Measurements from ENCODE around the gene DCTN4. TPM values are rescaled to one million over a fixed set of nuclear protein-coding genes. Genes with fewer than 3 reads are reported as not detected.

DCTN4 gene
- total RNA-seq, 1 donor from 2014 or later: 49.8 TPM

- CTCF ChIA-PET: interaction anchor here (1.1 kb wide), 1 partner anchor 100 kb away, joined by 4 read pairs; no protein-coding TSS in a partner anchor
- ATAC-seq (ENCODE audit: low read depth): no peak
Observed at GRCh38 chr5:150660108-150660831, 98.5 kb downstream of the DCTN4 start.

GRCh38 chr5:150659360-150660107, 99.3 kb downstream of the DCTN4 start:
- DNase-seq (no peak), ATAC-seq (ENCODE audit: low read depth) (no peak)
- Mint-ChIP-seq H3K36me3 (ENCODE audit: low read depth) (no peaks in the 10 kb centered on the region), H3K4me1 (peaks cover 13% of the 10 kb centered on the region), H3K27ac (no peak overlapping the region), H3K9me3 (no peaks in the 10 kb centered on the region), H3K27me3 (peaks cover 1% of the 10 kb centered on the region), H3K4me3 (no peak overlapping the region)
- intact Hi-C loops (cut with micrococcal nuclease): no loop called here
- ChIA-PET CTCF (interaction anchor here (1.1 kb wide), 1 partner anchor 99 kb away, joined by 4 read pairs; no protein-coding TSS in a partner anchor), POLR2A (no interaction called here)
- no peak for TF ChIP-seq CTCF (IDR thresholded peaks at IDR 0.05)

More at GRCh38 chr5:150660108-150660831, 98.5 kb downstream of the DCTN4 start:
- Mint-ChIP-seq H3K4me1 (peaks cover 13% of the 10 kb centered on the region), H3K27ac (no peak overlapping the region), H3K27me3 (peaks cover 1% of the 10 kb centered on the region), H3K36me3 (ENCODE audit: low read depth) (no peaks in the 10 kb centered on the region), H3K4me3 (no peak overlapping the region), H3K9me3 (no peaks in the 10 kb centered on the region)
- DNase-seq: no peak
- no peak for TF ChIP-seq CTCF (IDR thresholded peaks at IDR 0.05)
- POLR2A ChIA-PET: no interaction called here
- intact Hi-C loops (cut with micrococcal nuclease): no loop called here

- TF ChIP-seq CTCF (IDR thresholded peaks at IDR 0.05): no peak
- no peak for ATAC-seq (ENCODE audit: low read depth)
- intact Hi-C loops (cut with micrococcal nuclease): no loop called here
- no peaks in the 10 kb centered on the region for H3K9me3 Mint-ChIP-seq
- H3K27me3 Mint-ChIP-seq: peaks cover 1% of the 10 kb centered on the region
- H3K27ac Mint-ChIP-seq: no peak overlapping the region
- ChIA-PET CTCF (interaction anchor here (1.1 kb wide), 1 partner anchor 99 kb away, joined by 4 read pairs; no protein-coding TSS in a partner anchor), POLR2A (no interaction called here)
- H3K36me3 Mint-ChIP-seq (ENCODE audit: low read depth): no peaks in the 10 kb centered on the region
- no peak for DNase-seq
- peaks cover 16% of the 10 kb centered on the region for H3K4me1 Mint-ChIP-seq
- H3K4me3 Mint-ChIP-seq: no peak overlapping the region
Observed at GRCh38 chr5:150658699-150659265, 100.0 kb downstream of the DCTN4 start.

Other genes starting within 250 kb of the DCTN4 start
- 49.2 and 49.3 TPM in 2 replicates for gene SYNPO, start 118.4 kb downstream of the DCTN4 start, total RNA-seq
- gene MYOZ3, start 97.8 kb downstream of the DCTN4 start, total RNA-seq: 0.18 TPM in 1 of 2 replicates, not detected in the other
- 74.0 and 74.1 TPM in 2 replicates for gene RBM22, start 58.0 kb downstream of the DCTN4 start, total RNA-seq
- 0.22 TPM in 1 of 2 replicates, not detected in the other for gene SMIM3, start 19.7 kb upstream of the DCTN4 start, total RNA-seq
- 0.22 and 0.24 TPM in 2 replicates for gene IRGM, start 87.5 kb upstream of the DCTN4 start, total RNA-seq
- gene ZNF300, start 146.0 kb upstream of the DCTN4 start, total RNA-seq: 9.4 and 10.9 TPM in 2 replicates